Ascending aorta (tissue), 2 donors: ENCODE results near the gene MSI2. TPM values are rescaled to one million over a fixed set of nuclear protein-coding genes. Genes with fewer than 3 reads are reported as not detected.

Source experiments
- DNase-seq, 2 donors: peaks; one replicate each; pipeline ENCODE4 v3.0.0-alpha.2; 2019; ENCODE audit warnings: low spot score in 2 of 2
- H3K27ac ChIP-seq, 2 donors: fragments of 200-600 bp; sonication (generic); one replicate each; pipeline ENCODE4 v1.5.1; 2016 to 2017; ENCODE audit warnings: mild to moderate bottlenecking in 1 of 2
- H3K27me3 ChIP-seq: fragments of 200-600 bp; sonication (generic); one replicate; pipeline ENCODE4 v1.5.1; 2017
- H3K36me3 ChIP-seq, 2 donors: fragments of 200-600 bp; sonication (generic); one replicate each; pipeline ENCODE4 v1.5.1; 2016
- H3K4me1 ChIP-seq, 2 donors: fragments of 200-600 bp; sonication (generic); one replicate each; pipeline ENCODE4 v1.5.1; 2016 to 2017; ENCODE audit warnings: mild to moderate bottlenecking in 1 of 2
- H3K4me3 ChIP-seq, 2 donors: fragments of 200-600 bp; sonication (generic); one replicate each; pipeline ENCODE4 v1.5.1; 2016 to 2017; ENCODE audit warnings: mild to moderate bottlenecking in 1 of 2
- H3K9me3 ChIP-seq, 2 donors: fragments of 200-600 bp; sonication (generic); one replicate each; pipeline ENCODE4 v1.5.1; 2016
- intact Hi-C: fragments of 100-400 bp; cut with DNase I; formaldehyde crosslinking; loops from one replicate; pipeline ENCODE4 v1.15.1; 2023
- total RNA-seq: library from RNA; depleted of rRNA; stranded (reverse); fragments of >200 nt; gene quantifications from one replicate; pipeline ENCODE4 v1.1.0, GENCODE V29; 2016
- TF ChIP-seq, protein P1 (sequence below), 3 experiments: fragments of 200-600 bp in 2 of 3; fragments of 450-650 bp in 1 of 3; sonication (generic) in 2 of 3; IDR thresholded peaks; one replicate each; pipeline ENCODE4 v1.5.1; 2016 to 2019; ENCODE audit warnings: antibody characterized with exemption in 3 of 3, mild to moderate bottlenecking in 1 of 3, moderate library complexity in 1 of 3

The MSI2 gene
- total RNA-seq, 1 donor from 2014 or later, result 11.7 TPM

DNA sequence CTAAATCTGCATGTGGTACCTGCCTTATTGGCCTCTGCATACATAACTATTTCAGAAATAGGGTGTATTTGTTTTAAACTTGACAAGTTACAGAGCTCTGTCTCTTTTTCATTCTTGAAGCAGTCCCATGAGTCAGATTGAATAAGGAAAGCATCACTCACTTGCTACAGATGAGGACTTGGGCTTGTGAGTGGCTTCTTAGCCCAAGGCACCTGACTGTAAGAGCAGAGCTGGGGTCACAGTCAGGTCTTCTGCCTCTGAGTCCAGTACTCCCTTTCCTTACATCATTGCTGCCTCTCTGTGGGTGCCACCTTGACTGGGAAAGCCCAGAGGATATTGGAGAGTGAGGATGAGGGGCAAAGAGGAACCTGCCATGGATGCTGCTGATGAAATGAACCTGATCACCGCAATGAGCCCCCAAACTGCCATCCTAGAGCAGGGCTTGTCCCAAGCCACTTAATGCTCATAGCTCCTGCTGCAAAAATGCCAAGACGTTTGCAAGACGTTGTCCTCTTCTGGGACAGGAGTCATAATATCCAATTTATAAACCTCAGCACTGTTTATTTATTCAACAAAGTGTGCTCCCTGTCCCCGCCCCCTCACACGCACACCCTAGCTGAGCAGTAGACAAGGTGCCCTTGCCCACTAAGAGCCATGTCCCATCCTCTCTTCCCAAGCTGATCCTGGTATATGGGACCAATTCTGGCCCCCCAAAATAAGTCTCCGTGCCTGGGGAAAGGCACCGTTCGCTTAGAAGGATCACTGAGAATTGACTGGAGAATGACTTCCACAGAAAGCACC, 414.6 kb downstream of the MSI2 start:
- Histone ChIP-seq H3K27ac (no peak overlapping the region), H3K4me1 (peaks cover 0 to 4% of the 10 kb centered on the region in 2 donors), H3K9me3 (no peaks in the 10 kb centered on the region), H3K27me3 (no peaks in the 10 kb centered on the region), H3K4me3 (no peak overlapping the region), H3K36me3 (peaks cover 7 to 9% of the 10 kb centered on the region in 2 donors)
- peak in 1 of 2 donors; percentile 27 for DNase-seq
- TF ChIP-seq, protein P1, sequence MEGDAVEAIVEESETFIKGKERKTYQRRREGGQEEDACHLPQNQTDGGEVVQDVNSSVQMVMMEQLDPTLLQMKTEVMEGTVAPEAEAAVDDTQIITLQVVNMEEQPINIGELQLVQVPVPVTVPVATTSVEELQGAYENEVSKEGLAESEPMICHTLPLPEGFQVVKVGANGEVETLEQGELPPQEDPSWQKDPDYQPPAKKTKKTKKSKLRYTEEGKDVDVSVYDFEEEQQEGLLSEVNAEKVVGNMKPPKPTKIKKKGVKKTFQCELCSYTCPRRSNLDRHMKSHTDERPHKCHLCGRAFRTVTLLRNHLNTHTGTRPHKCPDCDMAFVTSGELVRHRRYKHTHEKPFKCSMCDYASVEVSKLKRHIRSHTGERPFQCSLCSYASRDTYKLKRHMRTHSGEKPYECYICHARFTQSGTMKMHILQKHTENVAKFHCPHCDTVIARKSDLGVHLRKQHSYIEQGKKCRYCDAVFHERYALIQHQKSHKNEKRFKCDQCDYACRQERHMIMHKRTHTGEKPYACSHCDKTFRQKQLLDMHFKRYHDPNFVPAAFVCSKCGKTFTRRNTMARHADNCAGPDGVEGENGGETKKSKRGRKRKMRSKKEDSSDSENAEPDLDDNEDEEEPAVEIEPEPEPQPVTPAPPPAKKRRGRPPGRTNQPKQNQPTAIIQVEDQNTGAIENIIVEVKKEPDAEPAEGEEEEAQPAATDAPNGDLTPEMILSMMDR (IDR thresholded peaks at IDR 0.05), result no peak
- intact Hi-C loops, result loop anchor here (1.0 to 5.0 kb wide), 3 partner anchors 72 to 540 kb away; no protein-coding TSS in a partner anchor

DNA sequence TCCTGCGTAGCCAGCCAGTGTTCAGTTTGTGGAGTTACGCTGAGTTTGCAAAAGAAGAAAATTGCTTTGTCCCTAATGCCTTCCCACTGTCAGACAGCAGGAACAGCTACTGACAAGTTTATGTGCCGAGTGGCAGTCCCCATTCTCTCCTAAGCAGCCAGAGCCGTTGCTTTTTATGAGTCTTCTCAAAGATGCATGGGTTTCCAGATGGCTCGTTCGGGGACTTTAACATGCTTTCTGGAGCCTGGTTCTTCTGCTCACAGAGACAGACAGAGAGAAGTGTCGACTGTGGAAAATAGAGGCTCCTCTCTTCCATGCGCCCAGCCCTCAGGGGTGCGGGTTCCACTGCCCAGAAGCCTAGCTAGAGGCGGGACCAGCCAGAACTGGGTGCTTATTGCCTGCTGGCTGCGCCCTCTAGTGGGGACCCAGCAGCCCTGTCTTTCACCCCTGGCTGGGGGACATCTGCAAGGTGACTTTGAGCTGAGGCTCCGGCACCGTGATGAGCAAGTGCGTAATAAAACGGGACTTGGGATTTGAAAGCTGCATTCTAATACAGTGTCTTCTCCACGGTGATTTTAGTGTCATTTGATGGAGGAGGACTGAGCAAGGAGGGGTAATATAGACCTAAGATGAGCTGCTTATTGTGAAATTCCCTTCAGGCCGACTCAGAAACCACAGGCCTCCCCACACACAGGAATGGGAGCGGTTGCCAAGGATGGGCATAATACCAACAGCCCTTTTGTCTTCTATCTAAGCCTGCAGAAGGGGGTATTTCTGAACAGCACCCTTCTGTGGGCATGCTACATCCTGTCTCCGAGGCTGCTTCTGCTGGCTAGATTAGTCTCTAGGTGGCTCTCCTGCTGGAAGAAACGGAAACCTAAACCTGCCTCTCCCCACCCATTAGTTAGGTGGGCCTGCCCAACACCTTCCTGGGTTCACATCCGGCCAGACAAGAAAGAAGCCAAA, 415.6 kb downstream of the MSI2 start:
- Histone ChIP-seq H3K4me1 (peaks cover 0 to 4% of the 10 kb centered on the region in 2 donors), H3K36me3 (peaks cover 7 to 9% of the 10 kb centered on the region in 2 donors), H3K27me3 (no peaks in the 10 kb centered on the region), H3K27ac (no peak overlapping the region), H3K4me3 (no peak overlapping the region), H3K9me3 (no peaks in the 10 kb centered on the region)
- TF ChIP-seq, protein P1 (IDR thresholded peaks at IDR 0.05), result peak; percentile 86 to 96 (median 95)
- intact Hi-C loops, result loop anchor here (1.0 to 5.0 kb wide), 4 partner anchors 73 to 541 kb away; no protein-coding TSS in a partner anchor
- DNase-seq, result peak in 1 of 2 donors; percentile 80

DNA sequence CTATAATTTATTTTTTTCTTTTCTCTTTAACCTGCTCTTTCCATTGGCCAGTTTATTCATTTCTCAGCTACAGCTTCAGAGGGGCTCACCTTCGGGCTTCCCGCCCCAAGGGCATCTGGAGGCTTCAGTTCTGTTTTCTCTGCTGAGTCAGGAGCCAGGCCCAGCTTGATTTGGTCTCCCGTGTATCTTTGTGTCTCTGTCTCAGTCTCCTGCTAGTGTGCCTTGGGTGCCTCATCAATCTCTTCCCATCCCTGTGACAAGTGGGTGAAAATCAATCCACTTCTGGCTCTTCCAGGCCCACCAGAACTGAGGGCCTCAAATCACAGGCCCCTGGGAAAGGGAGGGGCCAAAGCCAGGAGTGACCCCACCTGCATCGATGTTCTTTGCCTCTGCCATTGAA, 416.6 kb downstream of the MSI2 start:
- H3K36me3 ChIP-seq, result peaks cover 7 to 9% of the 10 kb centered on the region in 2 donors
- TF ChIP-seq, protein P1 (IDR thresholded peaks at IDR 0.05), result no peak

DNA sequence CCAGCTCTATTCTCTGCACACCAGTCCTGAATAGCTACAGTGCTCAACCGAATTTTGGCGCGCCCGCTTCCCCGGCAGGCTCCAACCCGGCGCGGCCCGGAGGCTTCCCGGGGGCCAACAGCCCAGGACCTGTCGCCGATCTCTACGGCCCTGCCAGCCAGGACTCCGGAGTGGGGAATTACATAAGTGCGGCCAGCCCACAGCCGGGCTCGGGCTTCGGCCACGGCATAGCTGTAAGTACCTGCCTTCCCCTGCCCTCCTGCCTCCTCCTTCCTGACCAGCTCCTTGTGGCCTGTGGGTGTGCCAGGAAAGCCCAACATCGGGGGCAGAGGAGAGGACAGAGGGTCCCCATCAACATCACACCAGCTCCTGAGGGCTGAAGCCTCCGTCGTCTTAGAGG, 418.6 kb downstream of the MSI2 start:
- H3K27ac ChIP-seq, result no peak overlapping the region
- intact Hi-C loops, result loop anchor here (5.0 kb wide), 1 partner anchor 123 kb away; no protein-coding TSS in a partner anchor
- peaks cover 7 to 9% of the 10 kb centered on the region in 2 donors for H3K36me3 ChIP-seq
- H3K4me3 ChIP-seq, result no peak overlapping the region
- no peaks in the 10 kb centered on the region for H3K9me3 ChIP-seq
- H3K4me1 ChIP-seq, result peaks cover 0 to 4% of the 10 kb centered on the region in 2 donors
- H3K27me3 ChIP-seq, result no peaks in the 10 kb centered on the region
- peak in 1 of 2 donors; percentile 63 for DNase-seq
- TF ChIP-seq, protein P1 (IDR thresholded peaks at IDR 0.05), result no peak

More for the DNA sequence above, 416.6 kb downstream of the MSI2 start:
- intact Hi-C loops, result loop anchor here (1.0 to 5.0 kb wide), 2 partner anchors 121 to 430 kb away; no protein-coding TSS in a partner anchor
- H3K27me3 ChIP-seq, result no peaks in the 10 kb centered on the region
- peaks cover 0 to 4% of the 10 kb centered on the region in 2 donors for H3K4me1 ChIP-seq
- H3K4me3 ChIP-seq, result no peak overlapping the region
- peak in 1 of 2 donors; percentile 56 for DNase-seq
- no peaks in the 10 kb centered on the region for H3K9me3 ChIP-seq
- no peak overlapping the region for H3K27ac ChIP-seq
